ENCODE results near the gene TPM1. TPM values are rescaled to one million over a fixed set of nuclear protein-coding genes. Genes with fewer than 3 reads are reported as not detected.
"Not testable (repeated sequence)": the region's sequence is repeated elsewhere in the genome, so short reads cannot be mapped to it uniquely, and the experiment has no call there.

Gene TPM1
- polyA plus RNA-seq (ENCODE audit: insufficient read depth in 1 of 5, insufficient read length in 5 of 5, low replicate concordance in 1 of 5): 100 to 1,000 TPM; 608 to 697 (median 640) TPM
- long read RNA-seq, donor 1, transcript TPM1-208 (8 exons, 943 nt): minor isoform, 31 of 440 reads
- long read RNA-seq, donor 1, transcript TPM1-209 (3 exons, 525 nt): minor isoform, 9 of 440 reads
- long read RNA-seq, donor 1, transcript TPM1-220 (9 exons, 977 nt): minor isoform, 15 of 440 reads
- long read RNA-seq, donor 1, transcript TPM1-206 (9 exons, 1,717 nt): major isoform, 98 of 440 reads
- long read RNA-seq, donor 1, partial matches to known transcripts: 220 of 440 reads
- long read RNA-seq, donor 1, other reads (novel, unspliced or antisense): 40 of 440 reads
- long read RNA-seq, donor 2, transcript TPM1-208 (8 exons, 943 nt): minor isoform, 26 of 152 reads
- long read RNA-seq, donor 2, transcript TPM1-206 (9 exons, 1,717 nt): major isoform, 36 of 152 reads
- long read RNA-seq, donor 2, transcript TPM1-220 (9 exons, 977 nt): minor isoform, 15 of 152 reads
- long read RNA-seq, donor 2, partial matches to known transcripts: 49 of 152 reads
- long read RNA-seq, donor 2, other reads (novel, unspliced or antisense): 14 of 152 reads
- long read RNA-seq, donor 3, transcript TPM1-206 (9 exons, 1,717 nt): major isoform, 40 of 239 reads
- long read RNA-seq, donor 3, transcript TPM1-209 (3 exons, 525 nt): minor isoform, 8 of 239 reads
- long read RNA-seq, donor 3, transcript TPM1-207 (10 exons, 1,049 nt): minor isoform, 13 of 239 reads
- long read RNA-seq, donor 3, transcript TPM1-208 (8 exons, 943 nt): minor isoform, 26 of 239 reads
- long read RNA-seq, donor 3, partial matches to known transcripts: 117 of 239 reads
- long read RNA-seq, donor 3, other reads (novel, unspliced or antisense): 8 of 239 reads
- long read RNA-seq, donor 4, transcript TPM1-220 (9 exons, 977 nt): minor isoform, 5 of 189 reads
- long read RNA-seq, donor 4, transcript TPM1-208 (8 exons, 943 nt): minor isoform, 15 of 189 reads
- long read RNA-seq, donor 4, transcript TPM1-206 (9 exons, 1,717 nt): major isoform, 40 of 189 reads
- long read RNA-seq, donor 4, partial matches to known transcripts: 92 of 189 reads
- long read RNA-seq, donor 4, other reads (novel, unspliced or antisense): 21 of 189 reads
- long read RNA-seq, donor 5, transcript TPM1-206 (9 exons, 1,717 nt): major isoform, 54 of 310 reads
- long read RNA-seq, donor 5, transcript TPM1-208 (8 exons, 943 nt): minor isoform, 33 of 310 reads
- long read RNA-seq, donor 5, transcript TPM1-220 (9 exons, 977 nt): minor isoform, 17 of 310 reads
- long read RNA-seq, donor 5, partial matches to known transcripts: 146 of 310 reads
- long read RNA-seq, donor 5, other reads (novel, unspliced or antisense): 41 of 310 reads
- long read RNA-seq, donor 6, transcript TPM1-219 (9 exons, 933 nt): minor isoform, 11 of 312 reads
- long read RNA-seq, donor 6, transcript TPM1-206 (9 exons, 1,717 nt): major isoform, 69 of 312 reads
- long read RNA-seq, donor 6, transcript TPM1-220 (9 exons, 977 nt): minor isoform, 18 of 312 reads
- long read RNA-seq, donor 6, transcript TPM1-208 (8 exons, 943 nt): minor isoform, 35 of 312 reads
- long read RNA-seq, donor 6, partial matches to known transcripts: 126 of 312 reads
- long read RNA-seq, donor 6, other reads (novel, unspliced or antisense): 33 of 312 reads
- long read RNA-seq, donor 7, transcript TPM1-208 (8 exons, 943 nt): minor isoform, 28 of 192 reads
- long read RNA-seq, donor 7, transcript TPM1-207 (10 exons, 1,049 nt): minor isoform, 11 of 192 reads
- long read RNA-seq, donor 7, transcript TPM1-206 (9 exons, 1,717 nt): major isoform, 30 of 192 reads
- long read RNA-seq, donor 7, transcript TPM1-220 (9 exons, 977 nt): minor isoform, 8 of 192 reads
- long read RNA-seq, donor 7, partial matches to known transcripts: 76 of 192 reads
- long read RNA-seq, donor 7, other reads (novel, unspliced or antisense): 23 of 192 reads
- long read RNA-seq, donor 8, transcript TPM1-206 (9 exons, 1,717 nt): major isoform, 35 of 127 reads
- long read RNA-seq, donor 8, transcript TPM1-220 (9 exons, 977 nt): minor isoform, 9 of 127 reads
- long read RNA-seq, donor 8, transcript TPM1-208 (8 exons, 943 nt): minor isoform, 12 of 127 reads
- long read RNA-seq, donor 8, partial matches to known transcripts: 58 of 127 reads
- long read RNA-seq, donor 8, other reads (novel, unspliced or antisense): 5 of 127 reads

- peak; percentile 81 to 86 for DNase-seq
Measured at GRCh38 chr15:63041974-63042876, at the start of gene TPM1. TSS of gene TPM1 (plus strand) at chr15:63042747. CDS start at chr15:63042830, 83 bp downstream.

DNA sequence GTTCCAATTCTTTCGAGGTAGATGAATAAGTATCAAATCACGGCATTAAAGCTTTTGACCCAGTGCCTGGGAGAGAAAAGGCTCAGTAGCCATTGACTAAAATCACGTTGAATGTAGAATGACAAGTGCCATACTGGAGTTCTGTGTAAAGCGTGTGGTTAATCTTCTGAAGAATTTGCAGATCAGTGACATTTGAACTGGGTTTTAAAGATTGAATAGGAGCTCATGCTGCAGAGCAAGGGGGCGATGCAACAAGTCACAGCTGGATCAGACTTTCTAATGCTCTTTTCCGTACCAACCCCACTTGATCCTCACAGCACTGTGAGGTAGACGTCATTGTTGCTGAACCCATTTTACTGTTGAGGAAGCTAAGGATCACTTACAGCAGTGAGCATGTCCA lies 49.5 kb upstream of the TPM1 start:
- no peak for DNase-seq

DNA sequence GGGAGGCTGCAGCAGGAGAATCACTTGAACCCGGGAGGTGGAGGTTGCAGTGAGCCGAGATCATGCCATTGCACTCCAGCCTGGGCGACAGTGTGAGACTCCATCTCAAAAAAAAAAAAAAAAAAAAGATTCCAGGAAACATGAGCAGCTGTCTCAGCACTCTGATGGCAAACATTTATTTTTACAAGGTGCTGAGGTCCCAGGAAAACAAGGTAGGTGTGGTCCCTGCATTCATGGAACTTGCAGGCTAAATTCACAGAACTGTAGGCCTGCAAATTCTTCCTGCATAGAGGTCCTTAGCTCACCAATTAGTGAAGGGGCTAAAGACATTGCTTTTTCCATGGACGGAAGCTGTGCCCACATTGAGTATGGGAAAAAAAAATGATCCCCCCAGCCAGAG lies 48.9 kb upstream of the TPM1 start:
- DNase-seq: not testable (repeated sequence)

GRCh38 chr15:62994439-62994838 lies 48.1 kb upstream of the TPM1 start:
- no peak for DNase-seq

GRCh38 chr15:62994975-62995681 lies 47.4 kb upstream of the TPM1 start:
- no peak for DNase-seq

GRCh38 chr15:62997441-62997840 lies 45.1 kb upstream of the TPM1 start:
- no peak for DNase-seq

GRCh38 chr15:62998262-62998890 lies 44.2 kb upstream of the TPM1 start:
- DNase-seq: no peak

- DNase-seq: no peak
Measured at GRCh38 chr15:62999178-62999577, 43.4 kb upstream of the TPM1 start.

DNA sequence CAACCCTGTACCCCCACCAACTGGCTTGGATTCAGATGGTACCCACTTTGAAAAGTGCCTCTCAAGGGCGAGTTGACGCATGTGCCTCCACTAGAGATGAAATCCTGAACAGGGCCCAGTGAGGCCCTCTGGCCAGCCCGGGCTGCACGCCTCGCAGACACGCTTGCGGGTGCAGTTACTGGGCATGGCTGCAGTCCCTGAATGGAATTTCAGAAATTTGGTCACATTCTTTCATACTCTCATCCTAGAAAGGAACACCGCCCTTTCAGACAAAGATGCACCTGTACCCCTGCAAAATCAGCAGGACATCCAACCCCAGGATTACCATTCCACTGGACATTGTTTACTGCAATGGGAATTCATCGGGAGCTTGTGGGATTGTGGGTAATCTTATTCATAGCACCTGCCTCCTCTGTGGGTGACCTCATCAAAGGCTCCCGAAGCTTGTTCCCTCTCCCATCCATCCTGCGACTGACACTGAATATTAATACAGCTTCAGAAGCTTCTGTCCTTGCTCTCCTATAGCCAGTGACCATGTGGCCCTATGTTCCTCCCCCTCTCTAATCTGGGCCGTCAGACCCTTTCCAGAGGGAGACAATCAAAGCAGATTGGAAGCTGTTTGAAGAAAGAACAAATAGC lies 42.5 kb upstream of the TPM1 start:
- no peak for DNase-seq

GRCh38 chr15:63000706-63001105 lies 41.8 kb upstream of the TPM1 start:
- DNase-seq: no peak

DNA sequence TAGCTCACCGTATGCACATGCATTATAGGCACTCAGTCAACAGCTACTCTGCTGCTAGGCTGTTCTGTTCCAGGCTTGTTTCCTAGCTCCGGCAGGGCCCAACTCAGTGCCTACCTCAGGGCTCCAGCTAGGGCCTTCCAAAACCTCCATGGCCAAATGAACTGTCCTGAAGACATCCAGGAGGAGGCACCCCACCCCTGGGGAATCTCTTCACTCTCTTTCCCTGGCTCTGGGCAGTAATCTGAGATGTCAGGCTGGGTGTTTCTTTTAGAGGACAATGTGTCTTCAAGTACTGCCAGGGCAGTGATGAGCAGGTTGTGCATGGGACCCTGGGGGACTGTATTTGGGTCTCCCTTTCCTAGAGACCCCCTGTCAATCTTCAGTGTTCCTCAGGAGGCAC lies 38.3 kb upstream of the TPM1 start:
- no peak for DNase-seq

DNA sequence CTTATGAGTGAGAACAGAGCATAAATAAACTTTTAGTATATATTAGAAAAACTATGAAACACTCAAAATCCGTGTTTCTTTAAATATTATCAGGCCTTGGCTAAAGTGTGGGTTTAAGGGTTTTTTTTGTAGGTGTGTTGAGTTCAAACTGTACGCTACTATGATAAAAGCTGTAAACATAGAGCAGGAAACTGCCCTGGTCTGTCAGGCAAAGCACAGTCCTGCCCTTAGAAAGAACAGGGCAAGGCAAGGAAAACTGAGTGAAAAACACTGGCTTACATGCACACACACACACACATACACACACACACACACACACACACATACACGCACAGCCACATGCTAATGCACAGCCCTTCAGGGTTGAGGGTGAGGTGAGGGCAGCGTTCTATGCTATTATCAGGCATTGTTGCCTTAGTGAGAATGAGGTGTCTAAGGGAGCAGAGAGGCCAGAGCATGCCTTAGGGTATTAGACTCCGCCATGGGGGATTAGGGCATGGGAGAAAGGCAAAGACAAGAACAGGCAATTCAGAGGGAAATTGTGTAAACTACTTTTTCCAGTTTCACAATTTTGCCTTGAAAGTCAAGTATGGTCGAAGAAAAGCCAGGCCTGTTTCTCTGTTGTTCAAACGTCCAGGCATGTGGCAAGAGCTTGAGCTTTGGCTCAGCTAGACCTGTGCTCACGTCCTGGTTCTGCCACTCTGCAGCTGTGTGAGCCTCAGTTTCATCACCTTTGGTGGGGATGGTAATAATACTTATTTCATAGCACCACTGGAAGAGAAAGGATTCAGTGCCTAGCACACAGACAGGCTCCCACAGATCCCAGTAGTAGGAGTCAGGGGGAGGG lies 36.3 kb upstream of the TPM1 start:
- no peak for DNase-seq

DNA sequence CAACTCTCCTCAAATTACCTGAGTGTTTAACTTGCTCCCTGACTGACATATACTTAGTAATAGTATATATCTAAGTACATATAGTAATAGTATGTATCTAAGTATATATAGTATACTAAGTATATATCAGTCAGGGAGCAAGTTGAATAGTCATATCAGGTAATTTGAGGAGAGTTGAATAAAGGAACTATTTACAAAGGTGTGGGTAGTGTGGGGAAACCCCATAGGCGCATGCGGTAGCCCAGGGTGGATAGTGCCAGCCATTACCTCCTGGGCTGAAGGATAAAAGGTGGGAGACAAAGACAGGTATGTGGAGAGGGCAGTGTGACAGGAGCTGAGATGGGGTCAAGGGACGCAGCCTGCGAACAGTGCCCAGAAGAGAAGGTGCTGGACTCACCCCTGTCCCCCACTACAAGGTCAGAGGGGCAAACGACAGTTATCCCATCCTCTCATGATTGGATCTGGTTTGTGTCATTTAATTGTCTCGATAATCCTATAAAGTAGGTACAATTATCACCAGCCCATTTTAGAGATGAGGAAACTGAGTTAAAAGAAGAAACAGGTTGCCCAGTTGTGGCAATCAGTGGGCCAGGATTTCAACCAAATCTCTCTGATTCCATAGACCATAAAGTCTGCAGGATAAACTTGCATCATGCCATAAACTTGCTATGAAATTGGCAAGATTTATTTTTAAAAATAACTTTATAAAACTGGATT lies 34.1 kb upstream of the TPM1 start:
- no peak for DNase-seq

DNA sequence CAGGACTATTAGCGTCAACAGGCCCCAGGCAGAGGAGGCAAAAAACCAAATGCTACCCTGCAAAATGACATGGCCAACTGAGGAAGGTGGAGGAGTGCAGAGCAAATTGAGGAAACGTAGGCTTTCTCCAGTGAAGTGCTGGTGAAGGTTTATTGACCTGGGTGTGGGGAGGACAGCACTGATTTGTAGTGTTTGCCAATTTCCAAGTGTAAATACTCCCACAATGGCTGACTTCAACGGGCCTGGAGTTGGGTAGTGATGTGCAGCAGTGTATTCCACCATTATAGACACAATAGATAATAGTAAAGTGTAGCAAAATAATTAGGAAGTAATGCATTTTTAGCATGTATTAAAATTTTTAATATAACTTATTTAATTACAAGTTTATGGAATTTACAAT lies 32.2 kb upstream of the TPM1 start:
- DNase-seq: no peak

- DNase-seq: no peak
Measured at GRCh38 chr15:63010920-63011693, 31.4 kb upstream of the TPM1 start.
